HCT116 (cell line): Measurements from ENCODE around the gene RALGPS1. TPM values are rescaled to one million over a fixed set of nuclear protein-coding genes. Genes with fewer than 3 reads are reported as not detected.

ENCODE experiments used
- ATAC-seq: fragments of 200-7000 bp; cut with Tn5 transposase; 2 replicates; pipeline ENCODE4 v1.9.1; 2020; ENCODE audit warnings: mild to moderate bottlenecking, moderate library complexity
- BruUV-seq: library from RNA; stranded (reverse); fragments of 400-500 nt; replicated peaks from 2 replicates; lab custom pipeline; 2021; lab: Mats Ljungman, UMichigan
- CTCF ChIA-PET: fragments of 300-600 bp; sonication (Branson Sonifier 250); formaldehyde crosslinking; loops from one replicate; lab custom pipeline; 2021; ENCODE audit warnings: antibody characterized with exemption; lab: Charles Lee
- POLR2A ChIA-PET: fragments of 300-600, 350-600 bp; sonication (Branson Sonifier 250); formaldehyde crosslinking; loops from one replicate; lab custom pipeline; 2021; ENCODE audit warnings: antibody characterized with exemption; lab: Charles Lee
- RAD21 ChIA-PET, 2 experiments: fragments of 300-600 bp; sonication (Branson Sonifier 250); formaldehyde crosslinking; loops; one replicate each; lab custom pipeline; 2023; ENCODE audit warnings: low total read pairs in 2 of 2; ENCODE audit not compliant: uncharacterized antibody in 2 of 2, unreplicated experiment in 2 of 2, low non-redundant PET in 1 of 2; lab: Charles Lee
- DNase-seq: peaks from one replicate; pipeline ENCODE4 v3.0.0-alpha.2; 2010; ENCODE audit warnings: low read depth, low spot score
- H2AFZ ChIP-seq: fragments of 200-600 bp; shearing (Covaris generic), sonication (generic); 2 replicates; pipeline ENCODE4 v1.6.1; 2017; ENCODE audit warnings: low read depth, mixed run types, mixed read lengths, antibody characterized with exemption, low read length; ENCODE audit not compliant: poor library complexity, severe bottlenecking
- H3K27ac ChIP-seq: 2 replicates; pipeline ENCODE4 v1.5.1; 2012; ENCODE audit warnings: low read depth, low read length
- H3K27me3 ChIP-seq: fragments of 200-600 bp; sonication (generic); 2 replicates; pipeline ENCODE4 v1.6.1; 2016; ENCODE audit warnings: mixed run types, low read length, mixed read lengths; ENCODE audit not compliant: insufficient read depth
- H3K36me3 ChIP-seq, 2 experiments: fragments of 200-500 bp in 1 of 2; fragments of 200-600 bp in 1 of 2; sonication (Bioruptor generic) in 1 of 2; sonication (generic) in 1 of 2; 2 replicates each; pipeline versions ENCODE4 v1.5.1 to v1.6.1; 2014 to 2016; ENCODE audit warnings: low read length in 2 of 2, inconsistent platforms in 1 of 2, mixed read lengths in 1 of 2, mixed run types in 1 of 2; ENCODE audit not compliant: insufficient read depth in 2 of 2, control insufficient read depth in 1 of 2
- H3K4me1 ChIP-seq, 2 experiments: fragments of 200-600 bp in 1 of 2; sonication (generic) in 1 of 2; 2 replicates each; pipeline versions ENCODE4 v1.5.1 to v1.6.1; 2012 to 2017; ENCODE audit warnings: low read length in 2 of 2, inconsistent platforms in 1 of 2, mild to moderate bottlenecking in 1 of 2, mixed read lengths in 1 of 2, mixed run types in 1 of 2, moderate library complexity in 1 of 2; ENCODE audit not compliant: insufficient read depth in 2 of 2, control insufficient read depth in 1 of 2
- H3K4me2 ChIP-seq: fragments of 200-600 bp; sonication (generic); 2 replicates; pipeline ENCODE4 v1.6.1; 2017; ENCODE audit warnings: mixed run types, low read length, mixed read lengths
- H3K4me3 ChIP-seq, 2 experiments: fragments of 200-600 bp in 1 of 2; sonication (generic) in 1 of 2; replicated peaks in 1 of 2; 2 replicates each; pipeline ENCODE4 v1.5.1; 2011 to 2016; ENCODE audit warnings: low read length in 2 of 2, control low read depth in 1 of 2, low read depth in 1 of 2, mild to moderate bottlenecking in 1 of 2, mixed read lengths in 1 of 2, mixed run types in 1 of 2
- H3K79me2 ChIP-seq: fragments of 200-600 bp; sonication (generic); 2 replicates; pipeline ENCODE4 v1.6.1; 2017; ENCODE audit warnings: mild to moderate bottlenecking, mixed run types, low read length, moderate library complexity, mixed read lengths; ENCODE audit not compliant: insufficient read depth
- H3K9ac ChIP-seq: fragments of 200-600 bp; sonication (generic); 2 replicates; pipeline ENCODE4 v1.6.1; 2016; ENCODE audit warnings: low read length, mixed read lengths
- H3K9me2 ChIP-seq: fragments of 200-600 bp; sonication (generic), shearing (Covaris generic); 2 replicates; pipeline ENCODE4 v1.6.1; 2017; ENCODE audit warnings: mixed run types, mild to moderate bottlenecking, moderate library complexity; ENCODE audit not compliant: insufficient read depth
- H3K9me3 ChIP-seq, 2 experiments: fragments of 200-500 bp in 1 of 2; fragments of 200-600 bp in 1 of 2; sonication (Bioruptor generic) in 1 of 2; sonication (generic) in 1 of 2; 2 replicates each; pipeline ENCODE4 v1.6.1; 2014 to 2017; ENCODE audit warnings: low read length in 2 of 2, mixed read lengths in 2 of 2, inconsistent platforms in 1 of 2, low read depth in 1 of 2, mild to moderate bottlenecking in 1 of 2, mixed run types in 1 of 2, moderate library complexity in 1 of 2; ENCODE audit not compliant: control insufficient read depth in 1 of 2, insufficient read depth in 1 of 2
- H4K20me1 ChIP-seq: fragments of 200-600 bp; sonication (generic), shearing (Covaris generic); 2 replicates; pipeline ENCODE4 v1.6.1; 2017; ENCODE audit warnings: mixed run types, mild to moderate bottlenecking, moderate library complexity; ENCODE audit not compliant: insufficient read depth
- EGR1 ChIP-seq: IDR thresholded peaks from 2 replicates; pipeline ENCODE4 v1.6.1; 2012; ENCODE audit warnings: low read depth
- POLR2A ChIP-seq: IDR thresholded peaks from 2 replicates; pipeline ENCODE4 v1.7.0; 2011; ENCODE audit warnings: borderline replicate concordance; ENCODE audit not compliant: insufficient read depth, insufficient read length; ENCODE audit errors: extremely low read depth
- POLR2AphosphoS5 ChIP-seq: IDR thresholded peaks from 2 replicates; pipeline ENCODE4 v1.6.1; 2011; ENCODE audit warnings: mild to moderate bottlenecking, low read depth, low read length, moderate library complexity
- RAD21 ChIP-seq: IDR thresholded peaks from 2 replicates; pipeline ENCODE4 v1.6.1; 2012; ENCODE audit warnings: low read depth, mild to moderate bottlenecking
- SP1 ChIP-seq: IDR thresholded peaks from 2 replicates; pipeline ENCODE4 v1.6.1; 2012; ENCODE audit warnings: low read depth
- TCF7L2 ChIP-seq: IDR thresholded peaks from 2 replicates; pipeline ENCODE4 v1.7.0; 2011; ENCODE audit warnings: borderline replicate concordance, inconsistent platforms; ENCODE audit not compliant: insufficient read depth, insufficient read length; ENCODE audit errors: extremely low read depth
- ZFX ChIP-seq: fragments of 450-650 bp; IDR thresholded peaks from 2 replicates; pipeline ENCODE4 v1.6.1; 2017
- intact Hi-C: fragments of 100-400 bp; cut with micrococcal nuclease; formaldehyde crosslinking; loops from 2 replicates; pipeline ENCODE4 v1.10.0; 2022
- total RNA-seq: library from RNA; stranded (reverse); gene quantifications from one replicate; pipeline ENCODE4 v1.2.1, GENCODE V29; 2021; ENCODE audit not compliant: unreplicated experiment
- TF ChIP-seq, protein P1 (sequence below): IDR thresholded peaks from 2 replicates; pipeline ENCODE4 v1.6.1; 2012
- TF ChIP-seq, protein P2 (sequence below), 3 experiments: fragments of 200-600 bp in 1 of 3; sonication (generic) in 1 of 3; IDR thresholded peaks in 2 of 3; conservative IDR thresholded peaks in 1 of 3; 2 replicates each; pipeline ENCODE4 v1.5.1; 2012 to 2017; ENCODE audit warnings: low read depth in 2 of 3, low read length in 2 of 3, antibody characterized with exemption in 1 of 3, borderline replicate concordance in 1 of 3, control low read depth in 1 of 3, mild to moderate bottlenecking in 1 of 3, mixed read lengths in 1 of 3, mixed run types in 1 of 3, moderate library complexity in 1 of 3; ENCODE audit not compliant: insufficient read depth in 1 of 3
- TF ChIP-seq, protein P3 (sequence below): IDR thresholded peaks from 2 replicates; pipeline ENCODE4 v1.6.1; 2011; ENCODE audit warnings: mild to moderate bottlenecking, low read length, moderate library complexity; ENCODE audit not compliant: insufficient replicate concordance; ENCODE audit errors: extremely low read depth
- TF ChIP-seq, protein P4 (sequence below): IDR thresholded peaks from 2 replicates; pipeline ENCODE4 v1.6.1; 2012; ENCODE audit warnings: low read depth

The RALGPS1 gene
- total RNA-seq, 1 experiment from 2014 or later: 7.6 TPM

DNA sequence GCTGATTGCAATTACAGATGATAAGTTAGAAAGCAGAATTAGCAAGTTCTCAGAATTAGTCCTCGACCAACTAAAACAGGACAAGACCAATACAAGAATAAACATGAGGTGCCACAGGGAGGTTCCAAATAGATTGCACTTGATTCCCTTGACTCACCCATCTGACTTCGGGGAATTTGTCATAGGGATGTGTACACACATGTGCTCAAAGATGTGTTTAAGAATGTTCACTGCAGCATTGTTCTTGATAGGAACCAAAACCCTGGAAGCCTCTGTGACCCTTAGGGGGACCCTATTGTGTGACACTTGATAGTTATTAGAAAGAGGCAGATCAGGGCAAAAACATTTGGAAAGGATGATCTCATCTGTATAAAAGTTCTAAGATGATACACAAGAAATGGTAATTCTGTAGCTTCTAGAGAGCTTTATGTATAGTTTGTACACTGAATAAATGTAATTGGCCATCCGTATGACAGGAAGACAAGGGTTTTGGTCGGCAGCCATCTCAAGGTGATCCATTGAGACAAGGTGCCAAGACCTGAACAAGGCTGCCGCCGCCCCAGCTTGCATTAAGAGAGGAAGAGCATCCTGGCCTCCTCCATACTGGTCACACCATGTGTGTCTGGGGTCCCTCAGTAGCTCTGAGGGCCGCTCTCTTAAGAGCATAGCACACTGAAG lies 301.8 kb downstream of the RALGPS1 start:
- H3K9me3 ChIP-seq: no peaks in the 10 kb centered on the region
- H3K9me2 ChIP-seq: no peaks in the 10 kb centered on the region
- H2AFZ ChIP-seq: no peak overlapping the region
- no peaks in the 10 kb centered on the region for H3K36me3 ChIP-seq
- H3K4me1 ChIP-seq: peaks cover 0 to 4% of the 10 kb centered on the region in 2 experiments; a peak in 1 of 4 replicates
- no peak for DNase-seq
- H4K20me1 ChIP-seq: no peaks in the 10 kb centered on the region
- no peak for ATAC-seq
- H3K9ac ChIP-seq: no peak overlapping the region
- no peak overlapping the region for H3K4me3 ChIP-seq
- TF ChIP-seq POLR2AphosphoS5 (no peak), POLR2A (no peak), EGR1 (no peak)
- TF ChIP-seq, protein P1, sequence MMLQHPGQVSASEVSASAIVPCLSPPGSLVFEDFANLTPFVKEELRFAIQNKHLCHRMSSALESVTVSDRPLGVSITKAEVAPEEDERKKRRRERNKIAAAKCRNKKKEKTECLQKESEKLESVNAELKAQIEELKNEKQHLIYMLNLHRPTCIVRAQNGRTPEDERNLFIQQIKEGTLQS: no peak
- no peak overlapping the region for H3K27ac ChIP-seq
- ChIA-PET CTCF (no interaction called here), RAD21 (no interaction called here), POLR2A (no interaction called here)
- intact Hi-C loops: loop anchor here (10.0 kb wide), 1 partner anchor 58 kb away; no protein-coding TSS in a partner anchor
- H3K79me2 ChIP-seq: no peaks in the 10 kb centered on the region
- no TSS peak for BruUV-seq
- H3K4me2 ChIP-seq: no peak overlapping the region
- no peaks in the 10 kb centered on the region for H3K27me3 ChIP-seq

DNA sequence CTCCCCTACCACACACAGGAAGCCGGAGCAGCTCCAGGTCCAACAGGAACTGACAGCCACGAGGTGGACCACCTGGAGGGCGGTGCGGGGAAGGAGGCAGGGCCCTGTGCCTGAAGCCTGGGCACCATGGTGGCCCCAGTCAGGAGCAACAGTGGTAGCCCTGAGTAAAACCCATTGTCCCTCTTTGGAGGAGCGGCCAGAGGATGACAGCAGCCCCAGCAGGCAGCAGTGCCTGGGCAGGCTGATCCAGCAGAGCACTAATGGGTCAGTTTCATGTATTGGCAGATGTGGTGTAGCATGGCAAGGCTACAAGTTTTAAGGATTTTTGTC lies 302.3 kb downstream of the RALGPS1 start:
- ChIA-PET POLR2A (no interaction called here), CTCF (no interaction called here), RAD21 (no interaction called here)
- Histone ChIP-seq H3K9me3 (no peaks in the 10 kb centered on the region), H3K9ac (no peak overlapping the region), H3K4me2 (no peak overlapping the region), H3K27ac (no peak overlapping the region), H2AFZ (no peak overlapping the region), H3K36me3 (no peaks in the 10 kb centered on the region), H3K9me2 (no peaks in the 10 kb centered on the region), H3K79me2 (no peaks in the 10 kb centered on the region), H3K4me1 (peaks cover 0 to 4% of the 10 kb centered on the region in 2 experiments; a peak in 1 of 4 replicates), H4K20me1 (no peaks in the 10 kb centered on the region), H3K27me3 (peaks cover 5% of the 10 kb centered on the region; the same call in 1 of the 2 replicates), H3K4me3 (no peak overlapping the region)
- DNase-seq (no peak), ATAC-seq (no peak)
- BruUV-seq: no TSS peak
- intact Hi-C loops: loop anchor here (10.0 kb wide), 1 partner anchor 58 kb away; no protein-coding TSS in a partner anchor
- TF ChIP-seq TCF7L2 (no peak), EGR1 (no peak), RAD21 (no peak), ZFX (no peak), SP1 (no peak)
- TF ChIP-seq, protein P2, sequence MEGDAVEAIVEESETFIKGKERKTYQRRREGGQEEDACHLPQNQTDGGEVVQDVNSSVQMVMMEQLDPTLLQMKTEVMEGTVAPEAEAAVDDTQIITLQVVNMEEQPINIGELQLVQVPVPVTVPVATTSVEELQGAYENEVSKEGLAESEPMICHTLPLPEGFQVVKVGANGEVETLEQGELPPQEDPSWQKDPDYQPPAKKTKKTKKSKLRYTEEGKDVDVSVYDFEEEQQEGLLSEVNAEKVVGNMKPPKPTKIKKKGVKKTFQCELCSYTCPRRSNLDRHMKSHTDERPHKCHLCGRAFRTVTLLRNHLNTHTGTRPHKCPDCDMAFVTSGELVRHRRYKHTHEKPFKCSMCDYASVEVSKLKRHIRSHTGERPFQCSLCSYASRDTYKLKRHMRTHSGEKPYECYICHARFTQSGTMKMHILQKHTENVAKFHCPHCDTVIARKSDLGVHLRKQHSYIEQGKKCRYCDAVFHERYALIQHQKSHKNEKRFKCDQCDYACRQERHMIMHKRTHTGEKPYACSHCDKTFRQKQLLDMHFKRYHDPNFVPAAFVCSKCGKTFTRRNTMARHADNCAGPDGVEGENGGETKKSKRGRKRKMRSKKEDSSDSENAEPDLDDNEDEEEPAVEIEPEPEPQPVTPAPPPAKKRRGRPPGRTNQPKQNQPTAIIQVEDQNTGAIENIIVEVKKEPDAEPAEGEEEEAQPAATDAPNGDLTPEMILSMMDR (IDR thresholded peaks at IDR 0.05 in 2 of 3, conservative IDR thresholded peaks at IDR 0.05 in 1 of 3; ENCODE audit: borderline replicate concordance in 1 of 3, insufficient read depth in 1 of 3, low read depth in 2 of 3, low read length in 2 of 3): no peak
- TF ChIP-seq, protein P3, sequence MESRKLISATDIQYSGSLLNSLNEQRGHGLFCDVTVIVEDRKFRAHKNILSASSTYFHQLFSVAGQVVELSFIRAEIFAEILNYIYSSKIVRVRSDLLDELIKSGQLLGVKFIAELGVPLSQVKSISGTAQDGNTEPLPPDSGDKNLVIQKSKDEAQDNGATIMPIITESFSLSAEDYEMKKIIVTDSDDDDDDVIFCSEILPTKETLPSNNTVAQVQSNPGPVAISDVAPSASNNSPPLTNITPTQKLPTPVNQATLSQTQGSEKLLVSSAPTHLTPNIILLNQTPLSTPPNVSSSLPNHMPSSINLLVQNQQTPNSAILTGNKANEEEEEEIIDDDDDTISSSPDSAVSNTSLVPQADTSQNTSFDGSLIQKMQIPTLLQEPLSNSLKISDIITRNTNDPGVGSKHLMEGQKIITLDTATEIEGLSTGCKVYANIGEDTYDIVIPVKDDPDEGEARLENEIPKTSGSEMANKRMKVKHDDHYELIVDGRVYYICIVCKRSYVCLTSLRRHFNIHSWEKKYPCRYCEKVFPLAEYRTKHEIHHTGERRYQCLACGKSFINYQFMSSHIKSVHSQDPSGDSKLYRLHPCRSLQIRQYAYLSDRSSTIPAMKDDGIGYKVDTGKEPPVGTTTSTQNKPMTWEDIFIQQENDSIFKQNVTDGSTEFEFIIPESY: no peak
- TF ChIP-seq, protein P4, sequence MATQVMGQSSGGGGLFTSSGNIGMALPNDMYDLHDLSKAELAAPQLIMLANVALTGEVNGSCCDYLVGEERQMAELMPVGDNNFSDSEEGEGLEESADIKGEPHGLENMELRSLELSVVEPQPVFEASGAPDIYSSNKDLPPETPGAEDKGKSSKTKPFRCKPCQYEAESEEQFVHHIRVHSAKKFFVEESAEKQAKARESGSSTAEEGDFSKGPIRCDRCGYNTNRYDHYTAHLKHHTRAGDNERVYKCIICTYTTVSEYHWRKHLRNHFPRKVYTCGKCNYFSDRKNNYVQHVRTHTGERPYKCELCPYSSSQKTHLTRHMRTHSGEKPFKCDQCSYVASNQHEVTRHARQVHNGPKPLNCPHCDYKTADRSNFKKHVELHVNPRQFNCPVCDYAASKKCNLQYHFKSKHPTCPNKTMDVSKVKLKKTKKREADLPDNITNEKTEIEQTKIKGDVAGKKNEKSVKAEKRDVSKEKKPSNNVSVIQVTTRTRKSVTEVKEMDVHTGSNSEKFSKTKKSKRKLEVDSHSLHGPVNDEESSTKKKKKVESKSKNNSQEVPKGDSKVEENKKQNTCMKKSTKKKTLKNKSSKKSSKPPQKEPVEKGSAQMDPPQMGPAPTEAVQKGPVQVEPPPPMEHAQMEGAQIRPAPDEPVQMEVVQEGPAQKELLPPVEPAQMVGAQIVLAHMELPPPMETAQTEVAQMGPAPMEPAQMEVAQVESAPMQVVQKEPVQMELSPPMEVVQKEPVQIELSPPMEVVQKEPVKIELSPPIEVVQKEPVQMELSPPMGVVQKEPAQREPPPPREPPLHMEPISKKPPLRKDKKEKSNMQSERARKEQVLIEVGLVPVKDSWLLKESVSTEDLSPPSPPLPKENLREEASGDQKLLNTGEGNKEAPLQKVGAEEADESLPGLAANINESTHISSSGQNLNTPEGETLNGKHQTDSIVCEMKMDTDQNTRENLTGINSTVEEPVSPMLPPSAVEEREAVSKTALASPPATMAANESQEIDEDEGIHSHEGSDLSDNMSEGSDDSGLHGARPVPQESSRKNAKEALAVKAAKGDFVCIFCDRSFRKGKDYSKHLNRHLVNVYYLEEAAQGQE: no peak
